Parathyroid adenoma (tissue), 2 donors: ENCODE results near the gene RASGEF1C.

Experiments used
- H2AFZ ChIP-seq: fragments of 300-600 bp; sonication (generic); one replicate; pipeline ENCODE4 v1.7.0; 2017; ENCODE audit warnings: antibody characterized with exemption, mild to moderate bottlenecking
- H3K27ac ChIP-seq: fragments of 300-600 bp; sonication (generic); one replicate; pipeline ENCODE4 v1.7.0; 2017
- H3K27me3 ChIP-seq: fragments of 300-600 bp; sonication (generic); one replicate; pipeline ENCODE4 v1.7.0; 2017; ENCODE audit warnings: low read length; ENCODE audit not compliant: control insufficient read depth, insufficient read depth
- H3K36me3 ChIP-seq: fragments of 300-600 bp; sonication (generic); one replicate; pipeline ENCODE4 v1.7.0; 2017; ENCODE audit warnings: low read length; ENCODE audit not compliant: control insufficient read depth, insufficient read depth
- H3K4me1 ChIP-seq: fragments of 300-600 bp; sonication (generic); one replicate; pipeline ENCODE4 v1.7.0; 2017; ENCODE audit warnings: control low read depth
- H3K4me2 ChIP-seq: fragments of 300-600 bp; sonication (generic); one replicate; pipeline ENCODE4 v1.7.0; 2017; ENCODE audit warnings: low read length
- H3K4me3 ChIP-seq: fragments of 300-600 bp; sonication (generic); one replicate; pipeline ENCODE4 v1.7.0; 2017; ENCODE audit warnings: low read depth, low read length
- H3K79me2 ChIP-seq: fragments of 300-600 bp; sonication (generic); one replicate; pipeline ENCODE4 v1.7.0; 2017; ENCODE audit warnings: control low read depth
- H3K9ac ChIP-seq: fragments of 300-600 bp; sonication (generic); one replicate; pipeline ENCODE4 v1.7.0; 2017; ENCODE audit warnings: mild to moderate bottlenecking
- H3K9me3 ChIP-seq: fragments of 300-600 bp; sonication (generic); one replicate; pipeline ENCODE4 v1.7.0; 2017; ENCODE audit warnings: low read length; ENCODE audit not compliant: control insufficient read depth
- TF ChIP-seq, protein P1 (sequence below): fragments of 300-600 bp; sonication (generic); IDR thresholded peaks from one replicate; pipeline ENCODE4 v1.7.0; 2017; ENCODE audit warnings: antibody characterized with exemption, mild to moderate bottlenecking
- donor health status: primary hyperparathyroidism.

RASGEF1C gene

DNA sequence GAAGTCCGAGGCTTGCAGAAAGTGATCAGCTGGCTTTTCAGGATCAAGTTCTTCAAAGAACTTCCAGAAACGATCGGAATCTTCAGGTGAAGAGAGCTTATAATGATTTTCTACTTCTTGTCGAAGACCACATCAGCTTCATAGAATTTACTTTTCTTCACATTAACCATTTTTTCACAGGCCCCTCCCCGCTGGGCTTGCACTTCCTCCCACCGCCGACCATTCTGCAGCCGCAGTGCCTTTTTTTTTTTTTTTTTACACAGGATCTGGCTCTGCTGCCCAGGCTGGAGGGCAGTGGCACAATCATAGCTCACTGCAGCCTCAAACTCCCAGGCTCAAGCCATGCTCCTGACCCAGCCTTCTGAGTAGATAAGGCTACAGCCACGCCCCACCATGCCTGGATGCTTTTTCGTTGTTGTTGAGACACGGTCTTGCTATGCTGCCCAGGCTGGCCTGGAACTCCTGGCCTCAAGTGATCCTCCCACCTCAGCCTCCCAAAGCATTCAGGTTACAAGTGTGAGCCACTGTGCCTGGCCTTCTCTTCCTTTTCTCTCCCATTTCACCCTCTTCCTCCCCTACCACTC is 122.1 kb downstream of the RASGEF1C start:
- Histone ChIP-seq H3K79me2 (no peaks in the 10 kb centered on the region), H3K36me3 (no peaks in the 10 kb centered on the region), H2AFZ (no peak overlapping the region), H3K4me2 (no peak overlapping the region), H3K9ac (no peak overlapping the region), H3K4me1 (peaks cover 8% of the 10 kb centered on the region), H3K27ac (no peak overlapping the region), H3K4me3 (no peak overlapping the region), H3K9me3 (no peaks in the 10 kb centered on the region), H3K27me3 (no peaks in the 10 kb centered on the region)
- TF ChIP-seq, protein P1, sequence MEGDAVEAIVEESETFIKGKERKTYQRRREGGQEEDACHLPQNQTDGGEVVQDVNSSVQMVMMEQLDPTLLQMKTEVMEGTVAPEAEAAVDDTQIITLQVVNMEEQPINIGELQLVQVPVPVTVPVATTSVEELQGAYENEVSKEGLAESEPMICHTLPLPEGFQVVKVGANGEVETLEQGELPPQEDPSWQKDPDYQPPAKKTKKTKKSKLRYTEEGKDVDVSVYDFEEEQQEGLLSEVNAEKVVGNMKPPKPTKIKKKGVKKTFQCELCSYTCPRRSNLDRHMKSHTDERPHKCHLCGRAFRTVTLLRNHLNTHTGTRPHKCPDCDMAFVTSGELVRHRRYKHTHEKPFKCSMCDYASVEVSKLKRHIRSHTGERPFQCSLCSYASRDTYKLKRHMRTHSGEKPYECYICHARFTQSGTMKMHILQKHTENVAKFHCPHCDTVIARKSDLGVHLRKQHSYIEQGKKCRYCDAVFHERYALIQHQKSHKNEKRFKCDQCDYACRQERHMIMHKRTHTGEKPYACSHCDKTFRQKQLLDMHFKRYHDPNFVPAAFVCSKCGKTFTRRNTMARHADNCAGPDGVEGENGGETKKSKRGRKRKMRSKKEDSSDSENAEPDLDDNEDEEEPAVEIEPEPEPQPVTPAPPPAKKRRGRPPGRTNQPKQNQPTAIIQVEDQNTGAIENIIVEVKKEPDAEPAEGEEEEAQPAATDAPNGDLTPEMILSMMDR = no peak

- Histone ChIP-seq H3K9me3 (no peaks in the 10 kb centered on the region), H3K79me2 (no peaks in the 10 kb centered on the region), H3K27me3 (no peaks in the 10 kb centered on the region), H3K4me2 (no peak overlapping the region), H3K9ac (no peak overlapping the region), H3K4me1 (peaks cover 3% of the 10 kb centered on the region), H2AFZ (no peak overlapping the region), H3K4me3 (no peak overlapping the region), H3K36me3 (no peaks in the 10 kb centered on the region), H3K27ac (no peak overlapping the region)
- TF ChIP-seq, protein P1 = no peak
Observed at GRCh38 chr5:180085837-180086236, 123.2 kb downstream of the RASGEF1C start.

GRCh38 chr5:180084638-180085561 is 124.1 kb downstream of the RASGEF1C start:
- Histone ChIP-seq H3K4me2 (no peak overlapping the region), H3K27me3 (no peaks in the 10 kb centered on the region), H2AFZ (no peak overlapping the region), H3K9me3 (no peaks in the 10 kb centered on the region), H3K79me2 (no peaks in the 10 kb centered on the region), H3K9ac (no peak overlapping the region), H3K27ac (no peak overlapping the region), H3K4me3 (no peak overlapping the region), H3K4me1 (peaks cover 3% of the 10 kb centered on the region), H3K36me3 (no peaks in the 10 kb centered on the region)
- TF ChIP-seq, protein P1 = no peak

- peaks cover 3% of the 10 kb centered on the region for H3K4me1 ChIP-seq
- no peak overlapping the region for H3K4me2 ChIP-seq
- H3K9ac ChIP-seq = no peak overlapping the region
- no peaks in the 10 kb centered on the region for H3K27me3 ChIP-seq
- H3K9me3 ChIP-seq = no peaks in the 10 kb centered on the region
- H3K79me2 ChIP-seq = no peaks in the 10 kb centered on the region
- no peak overlapping the region for H2AFZ ChIP-seq
- TF ChIP-seq, protein P1 = no peak
- no peaks in the 10 kb centered on the region for H3K36me3 ChIP-seq
- H3K27ac ChIP-seq = no peak overlapping the region
- H3K4me3 ChIP-seq = no peak overlapping the region
Observed at GRCh38 chr5:180083529-180084060, 125.4 kb downstream of the RASGEF1C start.
